Measurements from ENCODE around the gene SLC16A7.

GRCh38 chr12:59744564-59744963, 148.7 kb downstream of the SLC16A7 start:
- TF ChIP-seq POLR2A (IDR thresholded peaks at IDR 0.05) (no peak), CTCF (IDR thresholded peaks at IDR 0.05) (no peak)
